RPMI7951 (cell line): ENCODE measurements around the gene KEL. TPM values are rescaled to one million over a fixed set of nuclear protein-coding genes. Genes with fewer than 3 reads are reported as not detected.

Experiments
- DNase-seq: peaks from one replicate; pipeline ENCODE4 v3.0.0-alpha.2; 2012; ENCODE audit warnings: low read depth
- total RNA-seq: library from RNA; depleted of rRNA; stranded (reverse); fragments of >200 nt; shearing (Covaris generic); gene quantifications from 2 replicates; pipeline ENCODE4 v1.2.3, GENCODE V29; 2014; rRNA removed

Gene KEL
- total RNA-seq, 1 experiment from 2014 or later = not detected

DNA sequence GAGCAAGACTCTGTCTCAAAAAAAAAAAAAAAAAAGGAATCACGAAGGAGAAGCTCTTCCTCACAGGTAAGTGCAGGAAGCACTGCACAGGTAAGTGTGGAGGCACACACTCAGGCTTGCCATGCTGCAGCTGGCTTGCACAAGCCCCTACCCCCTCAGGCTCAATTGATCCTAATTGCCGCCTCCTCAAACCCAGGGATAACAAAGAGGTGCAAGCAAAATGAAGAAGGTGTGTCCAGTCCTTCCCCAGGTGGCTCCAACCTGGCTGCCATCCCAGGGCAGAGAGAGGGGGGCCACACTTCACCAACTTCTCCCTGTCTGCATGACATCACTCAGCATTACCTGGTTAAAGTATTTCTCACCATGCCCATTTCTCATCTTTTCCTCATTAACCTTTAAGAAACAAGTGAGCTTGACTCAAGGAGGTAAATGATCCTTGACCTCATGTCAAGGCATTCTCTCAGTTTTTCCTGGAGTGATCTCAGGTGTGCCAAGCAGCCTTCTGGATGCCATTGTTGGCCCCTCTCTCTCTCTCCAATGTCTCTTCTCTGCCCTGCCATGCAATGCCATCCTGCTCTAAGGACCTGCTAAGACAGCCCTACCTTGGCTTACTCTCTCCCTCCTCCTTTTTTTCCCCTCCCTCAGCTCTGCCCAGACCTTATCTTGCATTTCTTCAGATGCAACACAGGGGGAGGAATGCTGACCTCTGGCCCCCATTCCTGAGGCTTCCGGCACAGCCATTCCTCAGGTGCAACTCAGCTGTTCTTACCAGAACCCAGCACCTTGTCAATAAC, 63.6 kb downstream of the KEL start:
- no peak for DNase-seq

DNA sequence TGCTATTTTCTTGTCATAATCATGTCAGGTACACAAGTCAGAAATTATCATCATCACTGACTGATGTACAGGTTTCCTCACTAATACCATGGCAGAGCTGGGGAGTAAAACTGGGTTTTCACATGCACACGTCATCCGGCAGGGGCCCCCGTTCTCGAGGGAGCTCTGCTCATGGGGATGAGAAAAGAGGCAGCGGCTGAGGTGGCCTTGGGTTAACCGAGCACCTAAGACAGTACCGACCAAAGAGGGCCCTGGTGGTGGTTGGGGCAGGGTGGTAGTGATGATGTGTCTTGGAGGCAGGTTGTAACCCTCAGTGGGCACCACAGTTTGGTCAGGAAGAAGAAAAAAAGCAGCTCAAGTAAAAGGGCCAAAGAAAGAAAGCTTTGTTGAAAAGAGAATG, 64.5 kb downstream of the KEL start:
- DNase-seq = no peak

DNA sequence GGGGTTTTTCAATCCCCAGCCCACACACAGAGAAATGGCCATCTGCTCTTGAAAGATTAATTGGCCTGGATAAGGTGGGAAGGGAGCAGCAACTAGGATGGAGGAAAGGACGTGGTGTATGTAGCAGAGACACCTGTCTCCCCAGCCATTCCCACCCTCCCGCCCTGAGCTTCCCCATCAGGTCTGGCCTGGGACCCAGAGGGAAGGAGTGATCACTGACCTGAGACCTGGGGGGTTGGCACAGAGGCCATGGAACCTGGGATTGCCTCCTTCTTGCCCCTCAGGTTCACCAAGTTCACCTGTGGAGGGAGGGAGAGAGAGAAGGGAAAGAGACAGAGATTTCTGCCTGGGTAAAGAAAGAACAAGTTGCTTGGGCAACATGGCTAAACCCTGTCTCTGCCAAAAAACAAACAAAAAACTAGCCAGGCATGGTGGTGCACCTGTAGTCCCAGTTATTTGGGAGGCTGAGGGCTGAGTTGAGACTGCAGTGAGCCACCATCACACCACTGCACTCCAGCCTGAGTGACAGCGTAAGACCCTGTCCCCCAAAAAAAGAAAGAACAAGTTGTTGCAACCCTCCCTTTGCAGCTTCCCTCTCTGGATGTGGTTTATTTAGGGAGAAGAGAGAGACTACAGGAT, 65.3 kb downstream of the KEL start:
- DNase-seq = no peak

DNA sequence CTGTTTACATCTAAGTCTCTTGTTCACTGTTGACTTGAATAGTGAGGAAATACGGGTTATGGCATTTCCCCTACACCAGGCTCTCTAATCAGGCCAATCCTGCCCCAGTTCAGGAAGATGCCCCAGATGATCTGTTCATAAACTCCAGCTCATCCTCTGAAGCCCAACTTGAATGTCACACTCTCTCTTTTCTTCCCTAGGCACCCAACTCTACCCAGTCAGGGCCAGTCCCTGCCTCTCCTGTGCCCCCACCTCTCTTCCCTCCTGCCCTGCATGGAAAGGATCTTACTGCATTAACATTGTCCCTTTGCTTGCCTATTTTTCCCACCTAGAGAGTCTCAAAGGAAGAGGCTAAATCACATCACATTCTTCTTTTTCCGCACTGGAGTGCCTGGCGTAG, 66.0 kb downstream of the KEL start:
- DNase-seq = no peak

DNA sequence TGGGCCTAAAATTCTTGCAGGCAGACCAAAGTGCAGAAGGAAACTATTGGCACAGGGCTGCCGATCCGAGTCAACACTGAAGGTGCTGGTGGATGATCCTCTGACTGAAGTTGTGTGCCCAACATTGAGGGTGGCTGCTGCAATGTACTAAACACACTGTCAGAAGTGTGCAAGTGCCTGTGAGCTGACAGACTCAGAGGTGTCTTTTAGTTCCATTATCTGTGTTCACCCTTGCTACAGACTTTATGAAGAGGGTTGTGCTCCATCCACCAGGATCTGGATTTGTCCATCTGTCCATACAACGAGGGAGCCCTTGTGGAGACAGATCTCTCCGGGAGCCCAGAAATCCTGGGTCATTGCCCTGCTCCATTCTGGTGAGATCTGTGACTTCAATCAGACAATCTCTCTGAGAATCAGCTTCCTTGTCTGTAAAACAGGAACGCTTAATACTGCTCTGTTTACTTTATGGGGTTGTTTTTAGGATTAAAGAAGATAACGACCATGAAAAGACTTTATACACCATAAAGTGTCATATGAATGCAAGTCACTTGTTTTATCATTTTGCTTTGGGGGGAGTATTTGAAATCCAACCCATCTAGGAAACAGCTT, 67.1 kb downstream of the KEL start:
- no peak for DNase-seq

DNA sequence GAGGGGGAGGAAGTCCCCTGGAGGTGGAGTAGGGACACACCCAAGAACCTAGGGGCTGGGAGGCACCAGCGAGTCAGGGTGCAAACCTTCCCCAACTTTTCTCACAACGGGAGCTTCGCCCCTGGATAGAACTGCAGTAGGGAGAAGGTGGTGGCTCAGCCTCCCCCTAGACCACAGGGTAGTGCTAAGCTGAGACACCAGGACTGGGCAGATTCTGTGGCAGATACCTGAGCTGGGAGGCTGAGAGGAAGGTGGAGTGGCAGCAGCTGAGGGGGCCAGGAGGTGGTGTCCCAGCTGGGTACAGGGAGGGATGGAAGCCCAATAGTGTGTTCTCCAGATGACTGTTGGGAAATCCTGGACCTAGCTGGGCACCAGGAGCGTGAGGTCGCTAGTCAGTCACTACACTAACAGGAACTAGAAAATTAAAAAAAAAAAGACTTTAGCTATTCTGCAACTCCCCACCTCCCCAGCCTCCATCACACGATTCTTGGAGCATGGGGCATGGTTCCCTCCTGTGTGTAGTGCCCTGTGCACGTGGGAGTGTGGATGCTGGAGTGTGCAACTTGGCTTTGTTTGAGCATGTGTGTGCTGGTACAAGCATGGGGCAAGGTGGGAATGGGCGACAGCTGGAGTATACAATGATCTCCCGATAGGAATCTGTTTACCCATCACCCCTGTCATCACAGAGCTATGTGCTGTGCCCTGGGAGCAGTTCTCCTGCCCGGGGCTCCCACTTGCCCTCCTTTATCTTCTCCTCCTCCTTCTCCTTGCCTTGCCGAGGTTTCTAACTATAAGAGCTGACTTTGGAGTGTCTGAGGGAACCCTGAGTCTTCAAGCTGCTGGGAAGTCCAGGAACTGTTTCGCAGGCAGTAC, 67.8 kb downstream of the KEL start:
- DNase-seq = no peak

DNA sequence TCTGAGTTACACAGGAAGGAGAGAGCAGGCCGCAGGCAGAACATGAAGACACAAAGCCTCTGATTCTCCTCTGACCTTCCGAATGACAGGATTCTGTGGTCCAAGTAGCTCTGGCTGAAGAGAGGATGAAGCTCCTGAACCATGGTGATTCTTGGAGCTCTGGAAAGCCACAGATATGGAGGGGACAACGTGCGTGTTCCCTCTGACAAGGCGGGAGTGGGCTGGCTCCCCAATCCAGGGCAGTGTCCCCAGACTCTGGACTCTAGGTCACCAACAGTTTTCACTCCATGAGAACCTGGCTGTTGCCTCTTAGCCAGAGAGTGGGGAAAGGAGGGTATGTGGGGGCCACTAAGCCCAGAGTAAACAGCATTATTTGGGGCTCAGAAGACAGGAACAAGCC, 69.2 kb downstream of the KEL start:
- no peak for DNase-seq

DNA sequence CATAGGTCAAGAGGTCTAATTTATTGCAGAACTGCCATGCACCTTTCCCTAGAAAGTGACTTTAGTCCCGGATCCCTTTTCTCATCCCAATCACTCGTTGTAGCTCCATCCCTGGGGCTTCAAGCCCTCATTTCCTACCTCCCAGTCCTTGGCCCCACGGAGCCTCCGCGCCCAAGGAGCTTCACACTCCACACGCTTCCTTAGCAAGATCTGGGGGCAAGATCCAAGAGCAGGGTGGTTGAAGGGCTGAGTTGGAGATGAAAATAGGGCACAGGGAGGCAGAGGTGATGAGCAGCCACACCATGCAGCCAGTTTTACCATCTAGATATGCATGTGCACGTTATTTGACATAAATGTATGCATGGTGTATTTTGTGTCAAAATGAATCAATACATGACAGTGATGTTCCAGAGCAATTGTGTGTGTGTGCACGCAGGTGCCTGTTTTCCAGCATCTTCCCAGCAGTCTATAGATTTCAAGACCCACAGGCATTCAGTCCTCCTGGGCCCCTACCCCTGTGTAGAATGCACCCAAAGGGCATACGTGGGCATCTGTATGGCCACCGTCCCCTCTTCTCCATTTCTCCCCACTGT, 70.6 kb downstream of the KEL start:
- no peak for DNase-seq

Other genes with a start within 250 kb of the KEL start
- not detected in 2 replicates for gene PRSS1, start 212.9 kb downstream of the KEL start, total RNA-seq
- gene PRSS2, start 191.4 kb downstream of the KEL start, total RNA-seq = not detected in 2 replicates
- not detected in 2 replicates for gene EPHB6, start 107.3 kb downstream of the KEL start, total RNA-seq
- not detected in 2 replicates for gene TRPV6, start 76.6 kb downstream of the KEL start, total RNA-seq
- gene TRPV5, start 28.6 kb downstream of the KEL start, total RNA-seq = not detected in 2 replicates
- not detected in 2 replicates for gene LLCFC1, start 22.9 kb downstream of the KEL start, total RNA-seq
- gene OR9A2, start 64.8 kb upstream of the KEL start, total RNA-seq = not detected in 2 replicates
- gene OR6V1, start 90.0 kb upstream of the KEL start, total RNA-seq = not detected in 2 replicates
- gene PIP, start 169.7 kb upstream of the KEL start, total RNA-seq = not detected in 2 replicates
- not detected in 2 replicates for gene TAS2R39, start 221.1 kb upstream of the KEL start, total RNA-seq